ENCODE data around the gene ERBB3.
"Not testable (repeated sequence)": the region's sequence is repeated elsewhere in the genome, so short reads cannot be mapped to it uniquely, and the experiment has no call there.

The ERBB3 gene

GRCh38 chr12:56061982-56062381 lies 18.0 kb upstream of the ERBB3 start:
- no peak for TF ChIP-seq CTCF (IDR thresholded peaks at IDR 0.05; ENCODE audit: borderline replicate concordance, control extremely low read depth, extremely low read depth, insufficient read depth, missing control alignments)
- in situ Hi-C loops (cut with MboI; ENCODE audit: low sequenced_read_pairs, unreplicated experiment), result no loop called here
- DNase-seq (ENCODE audit: low spot score), result no peak

- DNase-seq (ENCODE audit: low spot score), result no peak
- in situ Hi-C loops (cut with MboI; ENCODE audit: low sequenced_read_pairs, unreplicated experiment), result no loop called here
- TF ChIP-seq CTCF (IDR thresholded peaks at IDR 0.05; ENCODE audit: borderline replicate concordance, control extremely low read depth, extremely low read depth, insufficient read depth, missing control alignments), result no peak
Observed at GRCh38 chr12:56062996-56063395, 17.0 kb upstream of the ERBB3 start.

- in situ Hi-C loops (cut with MboI; ENCODE audit: low sequenced_read_pairs, unreplicated experiment), result no loop called here
- TF ChIP-seq CTCF (IDR thresholded peaks at IDR 0.05; ENCODE audit: borderline replicate concordance, control extremely low read depth, extremely low read depth, insufficient read depth, missing control alignments), result no peak
- DNase-seq (ENCODE audit: low spot score), result no peak
Observed at GRCh38 chr12:56071648-56072047, 8.3 kb upstream of the ERBB3 start.

GRCh38 chr12:56074396-56074795 lies 5.6 kb upstream of the ERBB3 start:
- no peak for TF ChIP-seq CTCF (IDR thresholded peaks at IDR 0.05; ENCODE audit: borderline replicate concordance, control extremely low read depth, extremely low read depth, insufficient read depth, missing control alignments)
- no peak for DNase-seq (ENCODE audit: low spot score)
- in situ Hi-C loops (cut with MboI; ENCODE audit: low sequenced_read_pairs, unreplicated experiment), result no loop called here

- DNase-seq (ENCODE audit: low spot score); in situ Hi-C loops (cut with MboI; ENCODE audit: low sequenced_read_pairs, unreplicated experiment): not testable (repeated sequence)
Observed at GRCh38 chr12:56077966-56078365, 2.0 kb upstream of the ERBB3 start.

- no peak for DNase-seq (ENCODE audit: low spot score)
- no peak for TF ChIP-seq CTCF (IDR thresholded peaks at IDR 0.05; ENCODE audit: borderline replicate concordance, control extremely low read depth, extremely low read depth, insufficient read depth, missing control alignments)
- in situ Hi-C loops (cut with MboI; ENCODE audit: low sequenced_read_pairs, unreplicated experiment), result no loop called here
Observed at GRCh38 chr12:56078427-56078826, 1.5 kb upstream of the ERBB3 start.

- DNase-seq (ENCODE audit: low spot score), result peak; percentile 87
- TF ChIP-seq CTCF (IDR thresholded peaks at IDR 0.05; ENCODE audit: borderline replicate concordance, control extremely low read depth, extremely low read depth, insufficient read depth, missing control alignments), result peak; percentile 63
- in situ Hi-C loops (cut with MboI; ENCODE audit: low sequenced_read_pairs, unreplicated experiment), result no loop called here
Observed at GRCh38 chr12:56078931-56079722, 838 bp upstream of the ERBB3 start.
